Daoy (cell line): Measurements from ENCODE around the gene COPG1. TPM values are rescaled to one million over a fixed set of nuclear protein-coding genes. Genes with fewer than 3 reads are reported as not detected.
"Not testable (repeated sequence)": the region's sequence is repeated elsewhere in the genome, so short reads cannot be mapped to it uniquely, and the experiment has no call there.

Source experiments
- DNase-seq: peaks from one replicate; pipeline ENCODE4 v3.0.0-alpha.2; 2015; ENCODE audit warnings: low read depth
- total RNA-seq: library from RNA; depleted of rRNA; stranded (reverse); fragments of >200 nt; shearing (Covaris generic); gene quantifications from 2 replicates; pipeline ENCODE4 v1.2.3, GENCODE V29; 2014; rRNA removed

COPG1 gene
- 215 and 218 TPM in 2 replicates for total RNA-seq

DNA sequence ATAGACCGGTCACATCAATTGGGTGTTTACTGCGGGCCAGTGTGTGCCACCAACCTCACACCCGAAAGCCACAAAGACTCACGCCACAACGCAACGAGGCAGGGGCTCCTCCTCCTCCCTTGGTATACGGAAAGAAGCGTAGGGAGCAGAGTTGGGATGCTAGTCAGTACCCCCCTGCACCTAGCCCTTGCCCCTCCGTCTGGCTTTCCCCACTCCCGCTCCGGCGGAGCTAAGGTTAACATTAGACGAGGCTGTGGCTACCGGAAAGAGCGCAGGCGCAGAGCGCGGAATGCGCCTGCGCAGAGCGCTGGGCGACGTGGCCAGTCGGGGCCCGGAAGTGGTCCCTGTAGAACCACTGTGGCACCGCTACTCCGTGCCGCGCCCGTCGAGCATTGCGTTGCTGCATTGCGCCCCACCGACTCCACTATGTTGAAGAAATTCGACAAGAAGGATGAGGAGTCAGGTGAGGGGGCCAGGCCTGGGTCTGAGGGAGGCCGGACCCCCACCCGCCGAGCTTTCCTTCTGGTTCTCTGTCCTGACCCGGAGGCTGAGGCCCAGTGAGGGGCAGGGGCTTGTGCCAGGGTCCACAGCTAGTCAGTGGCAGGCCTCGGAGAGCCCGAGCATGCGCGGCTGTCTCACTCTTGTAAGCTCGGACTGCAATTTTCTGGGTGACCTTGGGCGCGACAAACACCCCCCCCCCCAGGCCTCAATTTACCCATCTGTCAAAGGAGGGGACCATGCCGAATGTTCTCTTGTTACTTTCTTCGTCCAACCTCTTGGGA, at the start of gene COPG1:
TSS of gene COPG1 (plus strand) at position 323 of the 782 bp plus-strand sequence. CDS start at position 427, 104 bp downstream.
- DNase-seq, result peak; percentile 95

- DNase-seq, result no peak
Observed at GRCh38 chr3:129204473-129204872, 44.9 kb upstream of the COPG1 start.

DNA sequence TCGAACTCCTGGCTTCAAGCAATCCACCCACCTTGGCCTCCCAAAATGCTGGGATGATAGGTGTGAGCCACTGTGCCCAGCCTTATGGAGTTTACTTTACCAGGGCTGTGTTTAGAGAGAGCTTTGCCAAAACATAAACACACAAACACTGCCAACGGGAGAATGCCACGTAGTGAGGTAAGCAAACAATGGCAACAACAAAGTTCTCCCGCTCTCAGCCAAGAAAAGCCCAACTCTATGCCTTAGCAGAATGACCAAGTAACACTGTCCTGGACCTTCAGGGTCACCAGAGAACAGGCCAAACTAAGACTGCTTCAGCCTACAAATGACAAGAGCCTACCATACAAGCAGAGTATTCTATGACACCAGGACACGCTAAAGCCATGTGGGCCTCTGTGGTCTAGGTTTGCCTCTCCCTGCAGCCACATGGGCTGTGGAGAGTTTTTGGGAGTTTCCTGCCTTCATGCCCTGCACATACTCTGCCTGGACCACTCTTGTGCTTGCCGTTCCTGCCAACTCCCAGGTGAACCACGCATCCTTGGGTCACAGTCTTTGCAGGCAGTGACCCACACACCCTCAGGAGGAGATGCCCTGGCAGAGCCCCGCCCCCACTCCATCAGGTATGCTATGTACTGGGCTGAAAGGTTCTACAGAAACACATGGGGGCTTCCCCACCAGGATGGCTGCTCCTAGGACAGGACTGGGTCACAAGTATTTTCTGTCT, 44.1 kb upstream of the COPG1 start:
- DNase-seq, result no peak

DNA sequence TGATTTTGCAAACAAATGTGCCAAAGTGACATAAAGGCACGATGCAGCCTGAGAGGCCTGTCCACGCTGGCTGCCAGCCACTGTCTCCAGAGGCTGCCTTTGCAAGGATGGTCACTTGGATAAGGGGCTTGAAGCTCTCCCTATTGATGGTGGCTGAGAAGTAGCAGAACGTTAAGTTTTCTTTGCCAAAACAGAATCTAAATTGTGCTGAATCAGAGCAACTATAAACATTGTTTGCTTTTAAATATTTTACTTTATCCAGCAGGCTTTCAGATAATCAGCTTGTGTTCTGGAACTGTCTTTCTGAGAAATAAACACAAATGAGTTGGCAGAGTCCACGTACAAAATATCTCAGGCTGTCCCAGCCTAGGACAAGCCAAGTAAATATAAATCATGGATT, 41.9 kb upstream of the COPG1 start:
- DNase-seq, result no peak

GRCh38 chr3:129211345-129211744, 38.1 kb upstream of the COPG1 start:
- DNase-seq, result no peak

GRCh38 chr3:129211772-129212171, 37.6 kb upstream of the COPG1 start:
- DNase-seq, result peak; percentile 94

DNA sequence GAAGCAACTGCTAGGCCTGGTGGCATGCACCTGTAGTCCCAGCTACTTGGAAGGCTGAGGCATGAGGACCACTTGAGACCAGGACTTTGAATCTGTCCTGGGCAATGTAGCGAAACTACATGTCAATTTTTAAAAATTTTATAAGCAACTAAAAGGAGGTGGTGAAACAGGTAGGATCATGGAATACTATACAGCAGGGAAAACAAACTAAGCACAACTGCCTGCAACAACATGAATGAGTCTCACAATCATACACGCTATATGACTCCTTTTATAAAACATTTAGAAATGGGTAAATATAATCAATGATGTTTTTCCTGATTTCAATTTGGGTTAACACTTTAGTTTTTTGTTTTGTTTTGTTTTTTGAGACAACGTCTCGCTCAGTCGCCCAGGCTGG, 36.2 kb upstream of the COPG1 start:
- no peak for DNase-seq

DNA sequence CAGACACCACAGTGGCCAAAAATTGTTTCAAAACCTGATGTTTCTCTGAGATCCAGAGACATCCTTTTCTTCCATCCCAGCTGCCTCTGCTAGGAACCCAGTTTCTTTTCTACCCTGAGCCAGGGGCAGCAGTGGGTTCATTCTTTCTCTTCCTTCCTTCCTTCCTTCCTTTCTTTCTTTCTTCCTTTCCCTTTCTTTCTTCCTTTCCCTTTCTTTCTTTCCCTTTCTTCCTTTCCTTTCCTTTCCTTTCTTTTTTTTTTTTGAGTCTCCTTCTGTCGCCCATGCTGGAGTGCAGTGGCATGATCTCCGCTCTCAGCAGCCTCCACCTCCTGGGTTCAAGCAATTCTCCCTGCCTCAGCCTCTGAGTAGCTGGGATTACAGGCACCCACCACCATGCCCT, 30.7 kb upstream of the COPG1 start:
- DNase-seq, result no peak

GRCh38 chr3:129224387-129224786, 25.0 kb upstream of the COPG1 start:
- not testable (repeated sequence) for DNase-seq

- DNase-seq, result peak; percentile 76
Observed at GRCh38 chr3:129224984-129225393, 24.4 kb upstream of the COPG1 start.

GRCh38 chr3:129226374-129226773, 23.0 kb upstream of the COPG1 start:
- DNase-seq, result peak; percentile 95

DNA sequence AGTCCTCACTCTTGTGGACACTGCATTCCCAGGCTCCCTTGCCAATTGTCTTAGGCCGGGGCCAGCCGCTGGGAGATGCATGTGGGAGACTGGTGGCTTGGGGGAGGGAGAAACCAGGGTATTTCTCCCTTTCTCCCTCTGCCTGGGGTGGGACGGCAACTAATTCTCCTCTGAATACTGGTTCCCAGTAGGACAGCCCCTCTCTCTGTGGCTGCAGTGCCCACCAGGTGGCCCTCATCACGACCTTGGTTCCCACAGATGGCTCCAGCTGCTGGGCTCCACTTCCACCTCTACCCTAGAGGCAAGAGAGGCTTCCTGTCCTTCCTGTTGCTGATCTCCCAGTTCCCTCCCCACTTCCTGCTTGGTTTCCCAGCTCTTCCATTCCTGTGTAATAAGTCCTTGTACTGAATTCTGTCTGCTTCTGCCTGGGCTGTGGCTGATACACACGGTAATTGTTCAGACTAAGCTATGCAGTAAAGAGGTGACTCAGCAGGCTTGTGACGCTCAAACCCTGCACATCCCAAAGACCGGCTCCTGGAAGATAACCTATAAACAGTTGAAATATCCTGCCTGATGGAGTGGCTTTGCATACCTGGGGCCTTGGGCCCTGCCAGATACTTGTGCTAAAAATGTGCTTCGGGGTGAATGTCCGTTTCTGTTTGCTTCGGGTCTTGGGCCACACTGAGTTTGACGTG, 20.4 kb upstream of the COPG1 start:
- DNase-seq, result peak; percentile 86

DNA sequence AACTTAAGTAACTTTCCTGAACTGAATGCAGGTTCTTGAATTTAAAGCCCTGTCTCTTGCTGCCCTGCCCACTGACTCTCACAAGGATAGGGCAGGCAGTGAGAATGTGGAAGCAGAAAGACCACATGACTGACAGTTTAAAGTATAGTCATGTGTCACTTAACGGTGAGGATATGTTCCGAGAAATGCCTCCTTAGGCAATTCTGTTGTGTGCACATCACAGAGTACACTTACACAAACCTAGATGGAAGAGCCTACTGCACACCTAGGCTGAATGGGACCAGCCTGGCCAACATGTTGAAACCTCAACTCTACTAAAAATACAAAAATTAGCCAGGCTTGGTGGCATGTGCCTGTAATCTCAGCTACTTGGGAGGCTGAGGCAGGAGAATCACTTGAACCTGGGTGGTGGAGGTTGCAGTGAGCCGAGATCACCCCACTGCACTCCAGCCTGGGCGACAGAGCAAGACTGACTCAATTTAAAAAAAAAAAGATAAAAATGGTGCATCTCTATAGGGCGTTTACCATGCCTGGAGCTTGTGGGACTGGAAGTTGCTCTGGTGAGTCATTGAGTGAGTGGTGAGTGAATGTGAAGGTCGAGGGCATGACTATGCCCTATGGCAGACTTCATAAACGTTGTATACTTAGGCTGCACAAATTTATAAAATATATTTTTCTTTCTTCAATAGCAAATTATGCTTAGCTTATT, 18.9 kb upstream of the COPG1 start:
- DNase-seq, result peak; percentile 91

DNA sequence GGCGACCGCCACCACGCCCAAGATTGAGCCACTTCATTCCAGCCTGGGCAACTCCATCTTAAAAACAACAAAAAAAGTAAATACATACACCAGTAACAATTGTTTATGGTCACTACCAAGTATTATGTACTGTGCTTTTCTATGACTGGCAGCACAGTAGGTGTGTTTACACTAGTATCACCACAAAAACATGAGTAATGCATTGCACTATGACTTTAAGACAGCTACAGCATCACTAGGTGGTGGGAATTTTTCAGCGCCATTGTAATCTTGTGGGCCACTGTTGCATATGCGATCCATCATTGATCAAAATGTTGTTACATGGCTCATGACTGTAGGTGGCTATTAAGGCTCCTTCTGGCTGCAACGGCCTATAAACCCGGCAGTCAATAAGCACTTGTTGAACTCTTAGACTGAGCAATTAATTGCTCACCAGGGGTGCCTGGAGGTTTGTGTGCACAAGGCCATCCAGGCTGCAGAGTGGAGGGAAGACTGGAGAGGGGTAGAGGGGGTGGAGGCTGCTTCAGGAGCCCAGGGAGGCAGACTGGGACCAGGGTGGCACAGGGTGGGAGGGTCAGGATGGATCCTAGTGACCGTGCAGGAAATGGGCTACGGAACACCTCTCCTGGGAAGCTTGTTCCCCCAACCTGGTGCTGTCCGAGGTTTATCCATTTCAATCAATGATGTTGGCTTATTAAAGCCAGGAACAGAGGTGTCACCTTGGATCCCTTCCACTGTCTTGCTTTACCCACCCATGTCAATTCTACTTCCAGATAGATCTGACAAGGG, 17.9 kb upstream of the COPG1 start:
- peak; percentile 46 for DNase-seq

- no peak for DNase-seq
Observed at GRCh38 chr3:129233538-129233937, 15.9 kb upstream of the COPG1 start.

DNA sequence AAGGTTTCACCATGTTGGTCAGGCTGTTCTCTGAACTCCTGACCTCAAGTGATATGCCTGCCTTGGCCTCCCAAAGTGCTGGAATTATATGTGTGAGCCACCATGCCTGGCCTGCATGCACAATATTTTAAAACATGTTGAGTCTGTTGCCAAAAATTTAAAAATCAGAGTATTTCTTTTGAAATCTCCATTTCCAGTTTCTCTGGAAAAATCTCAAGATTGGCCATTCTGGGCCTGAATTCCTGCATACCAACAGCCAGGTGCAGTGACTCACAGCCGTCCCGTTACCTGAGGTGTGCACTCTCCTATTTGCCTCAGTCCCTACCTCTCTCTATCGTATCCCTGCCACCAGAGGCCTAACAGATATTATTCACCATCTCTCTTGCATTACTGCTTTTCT, 15.0 kb upstream of the COPG1 start:
- no peak for DNase-seq

GRCh38 chr3:129235344-129235917, 14.0 kb upstream of the COPG1 start:
- no peak for DNase-seq

DNA sequence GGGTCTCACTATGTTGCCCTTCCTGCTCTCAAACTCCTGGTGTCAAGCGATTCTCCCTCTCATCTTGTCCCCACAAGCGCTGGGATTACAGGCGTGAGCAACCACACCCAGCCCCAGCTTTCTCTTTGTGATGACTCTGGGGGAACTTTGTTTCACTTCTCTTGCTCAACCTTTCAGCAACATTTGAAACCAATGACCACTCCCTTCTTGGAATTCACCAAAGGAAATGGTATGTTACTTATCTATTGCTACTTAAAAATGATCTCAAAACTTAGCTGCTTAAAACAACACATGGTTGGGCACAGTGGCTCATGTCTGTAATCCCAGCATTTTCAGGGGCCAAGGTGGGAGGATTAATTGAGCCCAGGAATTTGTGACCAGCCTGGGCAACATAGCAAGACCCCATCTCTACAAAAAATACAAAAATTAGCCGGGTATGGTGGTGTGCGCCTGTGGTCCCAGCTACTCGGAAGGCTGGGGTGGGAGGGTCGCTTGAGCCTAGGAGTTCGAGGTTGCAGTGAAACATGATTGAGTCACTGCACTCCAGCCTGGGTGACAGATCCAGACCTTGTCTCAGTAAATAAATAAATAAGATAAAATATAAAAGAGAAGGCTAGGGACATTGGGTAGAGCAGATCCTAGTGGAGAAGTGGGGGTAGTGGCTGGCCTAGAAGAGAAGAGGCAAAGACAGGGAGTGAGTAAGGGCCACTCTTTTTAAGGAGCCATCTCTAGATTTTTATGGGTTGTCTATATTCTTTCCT, 10.3 kb upstream of the COPG1 start:
- DNase-seq, result no peak

DNA sequence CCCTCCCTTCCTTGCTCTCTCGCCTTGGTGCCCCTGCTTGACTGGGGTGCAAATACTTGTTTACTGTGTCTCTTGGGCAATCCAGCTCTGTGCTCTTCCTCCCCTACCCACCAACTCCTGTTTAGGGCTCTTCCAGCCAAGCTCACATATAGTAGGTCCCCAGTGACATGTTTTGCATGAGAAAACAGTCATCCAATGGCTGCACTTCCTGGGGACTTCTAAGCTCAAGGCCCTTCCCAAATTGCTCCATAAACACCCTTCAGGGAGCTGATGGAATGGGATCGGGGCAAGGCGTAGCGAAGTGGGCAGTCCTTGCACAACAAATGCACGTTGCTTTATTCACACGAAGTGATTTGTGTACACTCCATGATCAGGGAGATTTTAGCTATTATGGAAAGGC, 9.4 kb upstream of the COPG1 start:
- DNase-seq, result no peak

DNA sequence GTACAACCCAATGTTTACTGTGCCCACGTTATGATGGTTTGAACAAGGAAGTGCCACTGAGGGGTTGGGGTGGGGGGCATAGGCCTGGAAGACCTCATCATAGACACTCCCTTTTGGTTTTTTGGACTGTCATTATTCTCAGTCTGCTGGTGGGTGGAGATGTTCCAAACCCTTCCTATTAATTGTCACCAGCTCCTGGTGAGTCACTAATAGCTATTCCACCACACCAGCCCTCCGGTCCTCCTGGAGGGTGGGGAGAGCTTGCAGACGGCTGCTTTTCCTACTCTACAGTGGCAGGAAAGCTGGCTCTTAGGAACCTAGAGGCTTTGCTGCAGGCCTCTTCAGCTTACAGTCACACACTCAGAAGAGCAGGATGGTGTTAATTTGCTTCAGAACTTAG, 9.0 kb upstream of the COPG1 start:
- DNase-seq, result no peak
